HG03060 (cell line): ENCODE data around the gene SEMA3E.

Experiments
- ATAC-seq: cut with Tn5 transposase; IDR thresholded peaks from one replicate; pipeline ENCODE4 v1.9.1; 2021; ENCODE audit warnings: low read depth, moderate number of reproducible peaks; ENCODE audit not compliant: unreplicated experiment

The SEMA3E gene

GRCh38 chr7:83643012-83643411 lies 5.9 kb downstream of the SEMA3E start:
- no peak for ATAC-seq

- ATAC-seq: no peak
Observed at GRCh38 chr7:83640731-83641537, 8.0 kb downstream of the SEMA3E start.

- ATAC-seq: no peak
Observed at GRCh38 chr7:83640240-83640639, 8.7 kb downstream of the SEMA3E start.

- ATAC-seq: no peak
Observed at GRCh38 chr7:83633516-83633915, 15.4 kb downstream of the SEMA3E start.

GRCh38 chr7:83629117-83629880 lies 19.6 kb downstream of the SEMA3E start:
- no peak for ATAC-seq

- no peak for ATAC-seq
Observed at GRCh38 chr7:83617858-83618257, 31.1 kb downstream of the SEMA3E start.

GRCh38 chr7:83614112-83614511 lies 34.8 kb downstream of the SEMA3E start:
- ATAC-seq: no peak

- ATAC-seq: no peak
Observed at GRCh38 chr7:83613232-83613631, 35.7 kb downstream of the SEMA3E start.

GRCh38 chr7:83611776-83612175 lies 37.2 kb downstream of the SEMA3E start:
- no peak for ATAC-seq

GRCh38 chr7:83610649-83611304 lies 38.2 kb downstream of the SEMA3E start:
- no peak for ATAC-seq

GRCh38 chr7:83608716-83609115 lies 40.2 kb downstream of the SEMA3E start:
- no peak for ATAC-seq

- ATAC-seq: no peak
Observed at GRCh38 chr7:83603649-83604048, 45.3 kb downstream of the SEMA3E start.

- ATAC-seq: no peak
Observed at GRCh38 chr7:83599131-83599530, 49.8 kb downstream of the SEMA3E start.

- no peak for ATAC-seq
Observed at GRCh38 chr7:83593921-83594475, 54.9 kb downstream of the SEMA3E start.

GRCh38 chr7:83588602-83589240 lies 60.2 kb downstream of the SEMA3E start:
- ATAC-seq: no peak

- no peak for ATAC-seq
Observed at GRCh38 chr7:83586281-83586680, 62.7 kb downstream of the SEMA3E start.

GRCh38 chr7:83581667-83582435 lies 67.1 kb downstream of the SEMA3E start:
- ATAC-seq: no peak

- no peak for ATAC-seq
Observed at GRCh38 chr7:83579740-83580139, 69.2 kb downstream of the SEMA3E start.

- ATAC-seq: no peak
Observed at GRCh38 chr7:83575436-83575835, 73.5 kb downstream of the SEMA3E start.

GRCh38 chr7:83574616-83575015 lies 74.3 kb downstream of the SEMA3E start:
- ATAC-seq: no peak
